GM18861 (cell line): ENCODE results near the gene XKR7.
"Not testable (repeated sequence)": the region's sequence is repeated elsewhere in the genome, so short reads cannot be mapped to it uniquely, and the experiment has no call there.

Experiments
- ATAC-seq: cut with Tn5 transposase; IDR thresholded peaks from one replicate; pipeline ENCODE4 v1.9.1; 2021; ENCODE audit not compliant: unreplicated experiment

Gene XKR7, protein sequence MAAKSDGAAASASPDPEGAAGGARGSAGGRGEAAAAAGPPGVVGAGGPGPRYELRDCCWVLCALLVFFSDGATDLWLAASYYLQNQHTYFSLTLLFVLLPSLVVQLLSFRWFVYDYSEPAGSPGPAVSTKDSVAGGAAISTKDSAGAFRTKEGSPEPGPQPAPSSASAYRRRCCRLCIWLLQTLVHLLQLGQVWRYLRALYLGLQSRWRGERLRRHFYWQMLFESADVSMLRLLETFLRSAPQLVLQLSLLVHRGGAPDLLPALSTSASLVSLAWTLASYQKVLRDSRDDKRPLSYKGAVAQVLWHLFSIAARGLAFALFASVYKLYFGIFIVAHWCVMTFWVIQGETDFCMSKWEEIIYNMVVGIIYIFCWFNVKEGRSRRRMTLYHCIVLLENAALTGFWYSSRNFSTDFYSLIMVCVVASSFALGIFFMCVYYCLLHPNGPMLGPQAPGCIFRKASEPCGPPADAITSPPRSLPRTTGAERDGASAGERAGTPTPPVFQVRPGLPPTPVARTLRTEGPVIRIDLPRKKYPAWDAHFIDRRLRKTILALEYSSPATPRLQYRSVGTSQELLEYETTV

DNA sequence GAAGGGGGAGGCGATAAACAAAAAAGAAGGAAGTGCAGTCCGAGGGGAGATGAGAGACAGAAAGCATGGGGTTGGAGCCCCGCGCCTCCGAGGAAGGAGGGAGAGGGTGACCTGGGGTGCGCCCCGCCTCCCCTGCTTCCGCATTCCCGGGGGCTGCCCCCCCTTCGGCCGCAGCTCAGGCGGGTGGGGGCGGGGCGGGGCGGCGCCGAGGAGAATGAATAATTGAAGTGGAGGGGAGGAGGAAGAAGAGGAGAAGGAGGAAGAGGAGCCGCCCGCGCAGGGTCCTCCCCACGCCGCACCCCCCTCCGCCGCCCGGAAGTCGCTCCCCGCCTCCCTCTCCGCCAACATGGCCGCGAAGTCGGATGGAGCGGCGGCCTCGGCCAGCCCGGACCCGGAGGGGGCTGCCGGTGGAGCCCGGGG lies at the start of gene XKR7:
TSS of gene XKR7 (plus strand) at position 322 of the 420 bp plus-strand sequence. CDS start at position 347, 25 bp downstream.
- no peak for ATAC-seq

DNA sequence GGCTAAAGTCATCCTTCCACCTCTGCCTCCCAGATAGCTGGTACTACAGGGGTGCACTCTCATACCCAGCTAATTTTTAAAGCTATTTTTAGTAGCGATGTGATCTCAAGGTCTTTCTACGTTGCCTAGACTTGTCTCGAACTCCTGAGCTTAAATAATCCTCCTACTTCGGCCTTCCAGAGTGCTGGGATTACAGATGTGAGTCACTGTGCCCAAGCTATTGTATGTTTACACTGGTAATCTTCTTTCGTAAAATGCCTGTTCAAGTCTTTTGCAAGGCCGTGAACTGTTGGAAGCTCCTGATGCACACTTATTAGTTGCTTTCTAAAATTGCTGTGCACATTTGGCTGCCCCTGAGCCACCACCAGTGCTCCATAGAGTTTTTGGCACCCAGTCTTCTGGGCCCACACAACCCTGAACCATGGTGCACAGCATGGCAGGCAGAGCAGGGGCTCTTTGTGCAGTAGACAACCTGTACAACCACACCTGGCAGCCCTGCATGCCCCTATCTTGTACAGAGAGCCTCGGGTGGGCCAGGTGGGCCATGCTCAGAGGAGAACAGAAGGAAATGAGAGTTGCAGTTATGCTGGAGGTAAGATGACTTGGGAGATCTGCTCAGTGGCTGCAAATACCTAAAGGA lies 49.4 kb upstream of the XKR7 start:
- no peak for ATAC-seq

DNA sequence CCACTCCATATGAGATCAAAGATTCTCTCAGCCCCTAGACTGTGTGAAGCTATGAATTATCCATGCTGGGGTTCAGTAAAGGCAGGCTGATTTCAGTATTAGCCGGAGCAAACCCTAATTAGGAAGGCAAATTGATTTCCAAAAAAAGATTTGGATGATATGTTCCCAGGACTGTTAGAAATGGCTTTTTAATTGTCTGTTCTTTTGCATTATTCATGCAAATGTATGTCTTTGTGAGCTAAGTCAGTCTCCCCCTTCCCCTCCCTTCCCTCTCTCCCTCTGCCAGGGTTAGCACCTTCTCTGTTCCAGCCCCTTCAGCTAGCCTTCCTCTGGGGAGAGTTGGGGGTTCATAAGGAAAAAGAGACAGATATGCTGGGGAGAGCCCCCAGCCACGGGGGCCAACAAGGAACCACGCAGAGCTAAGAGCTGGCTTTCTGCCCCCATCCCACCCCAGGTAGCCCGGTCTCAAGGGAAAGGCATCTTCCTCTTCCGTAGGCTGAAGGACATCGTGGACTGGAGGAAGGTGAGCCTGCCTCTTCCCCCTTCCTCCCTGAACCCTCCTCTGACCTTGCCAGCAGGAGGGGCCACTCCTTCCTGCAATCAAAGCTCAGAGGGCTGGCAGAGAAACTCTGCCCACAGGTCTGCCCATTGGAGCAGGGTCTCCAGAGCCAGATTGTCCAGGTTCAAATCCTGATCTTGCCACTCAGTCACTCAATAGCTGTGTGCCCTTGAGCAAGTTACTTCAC lies 48.4 kb upstream of the XKR7 start:
- ATAC-seq = no peak

DNA sequence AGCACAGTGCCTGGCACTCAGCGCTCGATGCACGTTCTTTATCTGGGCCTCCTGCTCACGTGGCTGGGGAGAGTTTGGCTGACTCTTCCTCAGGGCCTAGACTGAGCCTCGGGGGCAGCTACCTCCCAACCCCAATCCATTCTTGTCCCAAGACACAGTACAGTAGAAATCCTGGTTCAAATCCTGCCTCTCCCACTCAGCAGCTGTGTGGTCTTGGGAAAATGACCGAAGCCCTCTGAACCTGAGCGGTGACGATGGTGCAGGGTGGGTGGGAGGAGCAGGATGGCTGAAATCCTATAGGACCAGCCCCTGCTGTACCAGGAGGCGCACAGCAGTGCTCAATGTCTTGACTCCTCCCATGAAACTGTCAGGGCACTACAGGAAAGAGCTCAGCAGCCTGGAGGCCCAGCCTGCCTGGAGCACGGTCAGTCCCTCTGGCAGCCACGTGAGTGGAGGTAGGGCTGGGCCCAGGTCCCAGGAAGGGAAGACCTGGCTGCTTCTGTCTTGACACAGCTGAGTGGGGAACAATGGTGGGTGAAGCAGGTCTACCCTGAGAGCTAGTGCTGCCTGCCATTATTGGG lies 47.6 kb upstream of the XKR7 start:
- ATAC-seq = no peak

DNA sequence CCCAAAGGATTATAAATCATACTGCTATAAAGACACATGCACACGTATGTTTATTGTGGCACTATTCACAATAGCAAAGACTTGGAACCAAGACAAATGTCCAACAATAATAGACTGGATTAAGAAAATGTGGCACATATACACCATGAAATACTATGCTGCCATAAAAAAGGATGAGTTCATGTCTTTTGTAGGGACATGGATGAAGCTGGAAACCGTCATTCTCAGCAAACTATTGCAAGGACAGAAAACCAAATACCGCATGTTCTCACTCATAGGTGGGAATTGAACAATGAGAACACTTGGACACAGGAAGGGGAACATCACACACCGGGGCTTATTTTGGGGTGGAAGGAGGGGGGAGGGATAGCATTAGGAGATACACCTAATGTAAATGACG lies 46.5 kb upstream of the XKR7 start:
- not testable (repeated sequence) for ATAC-seq

DNA sequence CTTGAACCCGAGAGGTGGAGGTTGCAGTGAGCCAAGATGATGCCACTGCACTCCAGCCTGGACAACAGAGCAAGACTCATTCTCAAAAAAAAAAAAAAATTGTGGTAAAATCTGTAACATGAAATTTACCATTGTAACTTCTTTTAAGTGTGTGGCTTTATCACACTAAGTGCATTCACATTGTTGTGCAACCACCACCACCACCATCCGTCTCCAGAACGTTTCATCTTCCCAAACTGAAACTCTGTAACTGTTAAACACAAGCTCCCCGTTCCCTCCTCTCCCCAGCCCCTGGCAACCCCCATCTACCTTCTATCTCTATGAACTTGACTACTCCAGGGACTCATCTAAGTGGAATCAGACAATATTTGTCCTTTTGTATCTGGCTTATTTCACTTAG lies 45.8 kb upstream of the XKR7 start:
- no peak for ATAC-seq

DNA sequence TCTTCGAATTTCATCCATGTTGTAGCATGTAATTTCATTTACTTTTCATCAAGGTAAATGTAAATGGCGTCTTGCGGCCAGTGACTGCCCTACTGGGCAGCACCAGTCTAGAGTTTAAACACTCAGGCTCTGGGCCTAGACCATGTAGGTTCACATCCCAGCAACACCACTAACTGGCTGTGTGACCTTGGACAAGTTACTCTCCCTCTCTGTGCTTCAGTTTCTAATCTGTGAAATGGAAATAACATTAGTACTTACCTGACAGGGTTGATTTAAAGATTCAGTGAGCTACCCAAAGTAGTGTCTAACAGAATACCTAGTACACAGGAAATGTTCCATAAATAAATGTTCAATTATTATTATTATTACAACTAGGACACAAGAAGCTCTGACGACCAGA lies 45.4 kb upstream of the XKR7 start:
- ATAC-seq = no peak

DNA sequence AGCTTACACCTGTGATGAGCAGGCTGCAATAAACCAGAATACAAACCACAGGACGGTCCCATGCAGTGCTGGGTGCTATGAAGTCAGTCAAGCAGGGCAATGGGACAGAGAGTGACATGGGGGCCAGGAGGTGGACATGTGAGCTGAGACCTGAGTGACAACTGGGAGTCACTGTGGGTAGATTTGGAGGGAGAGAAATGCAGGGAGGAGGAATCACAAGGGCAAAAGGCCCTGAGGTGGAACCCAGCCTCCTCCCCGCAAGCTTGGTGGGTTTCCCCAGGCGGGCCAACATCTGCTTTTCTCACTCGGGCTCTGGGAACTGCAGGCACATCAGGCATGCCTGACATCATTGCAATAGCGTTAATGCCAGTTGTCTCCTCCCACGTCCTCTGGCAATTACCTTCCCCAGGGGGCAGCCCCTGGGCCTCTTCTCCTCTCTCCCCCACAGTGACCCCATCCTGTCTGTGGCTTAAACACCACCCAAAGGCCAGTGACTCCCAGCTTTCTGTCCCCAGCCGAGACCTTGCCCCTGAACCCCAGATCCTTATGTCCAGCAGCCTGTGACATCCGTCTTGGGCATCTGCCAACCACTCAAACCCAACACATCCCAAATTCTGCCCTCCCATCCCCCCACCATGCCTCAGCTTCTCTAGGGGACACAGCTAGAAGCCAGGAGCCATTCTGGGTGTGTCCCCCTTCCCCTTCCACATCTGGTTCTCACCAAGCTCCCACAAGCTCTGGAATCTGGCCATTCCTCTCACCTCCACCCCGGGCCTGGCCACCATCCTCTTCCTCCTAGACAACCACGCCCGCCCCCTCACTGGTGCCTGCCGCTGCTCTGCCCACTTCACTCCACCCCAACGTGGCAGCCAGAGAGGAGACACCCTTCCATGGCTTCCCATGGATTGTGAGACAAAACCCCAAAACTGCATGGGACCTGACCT lies 44.3 kb upstream of the XKR7 start:
- peak; percentile 57 for ATAC-seq

DNA sequence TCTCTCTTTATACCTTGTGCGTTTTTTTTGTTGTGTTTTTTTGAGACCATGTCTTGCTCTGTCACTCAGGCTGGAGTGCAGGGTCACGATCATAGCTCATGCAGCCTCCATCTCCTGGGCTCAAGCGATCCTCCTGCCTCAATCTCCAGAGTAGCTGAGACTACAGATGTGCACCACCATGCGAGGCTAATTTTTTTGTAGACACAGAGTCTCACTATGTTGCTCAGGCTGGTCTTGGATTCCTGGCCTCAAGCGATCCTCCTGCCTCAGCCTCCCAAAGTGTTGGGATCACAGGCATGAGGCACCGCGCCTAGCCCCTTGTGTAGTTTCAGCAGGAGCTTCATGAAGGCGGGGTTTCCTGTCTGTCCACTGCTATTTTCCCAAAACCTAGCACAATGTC lies 43.4 kb upstream of the XKR7 start:
- no peak for ATAC-seq

DNA sequence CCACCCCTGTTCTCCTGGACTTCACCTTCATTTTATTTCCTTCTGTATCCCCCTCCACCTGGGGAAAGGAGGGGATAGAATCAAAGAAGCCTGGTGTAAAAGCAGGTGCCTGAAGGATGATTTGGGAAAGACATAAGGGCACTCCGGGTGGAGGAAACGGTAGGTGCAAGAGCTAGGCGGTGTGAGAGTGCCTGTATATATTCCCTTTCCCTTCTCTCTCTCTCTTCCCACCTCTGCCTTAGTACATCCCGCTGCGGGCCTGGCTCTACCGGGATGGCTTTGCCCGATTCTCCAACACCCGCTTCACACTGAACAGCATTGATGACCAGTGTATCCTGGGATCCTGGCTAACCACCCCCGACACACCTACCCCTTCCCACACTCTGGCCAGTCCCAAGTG lies 42.3 kb upstream of the XKR7 start:
- ATAC-seq = no peak

DNA sequence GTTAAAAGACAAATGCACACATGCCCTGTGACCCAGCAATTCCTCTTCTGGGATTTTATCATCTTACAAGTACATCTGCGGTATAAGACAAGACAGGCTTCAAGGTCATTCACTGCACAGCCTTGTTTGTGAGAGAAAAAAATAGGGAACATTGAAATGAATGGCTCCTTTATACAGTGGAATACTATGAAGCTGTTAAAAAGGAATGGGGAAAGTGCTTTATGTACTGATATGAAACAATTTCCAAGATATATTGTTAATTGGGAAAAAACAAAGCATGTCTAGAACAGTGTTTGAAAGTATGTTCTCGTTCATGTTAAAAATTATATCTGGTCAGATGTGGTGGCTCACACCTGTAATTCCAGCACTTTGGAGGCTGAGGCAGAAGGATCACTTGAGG lies 41.5 kb upstream of the XKR7 start:
- ATAC-seq = no peak

DNA sequence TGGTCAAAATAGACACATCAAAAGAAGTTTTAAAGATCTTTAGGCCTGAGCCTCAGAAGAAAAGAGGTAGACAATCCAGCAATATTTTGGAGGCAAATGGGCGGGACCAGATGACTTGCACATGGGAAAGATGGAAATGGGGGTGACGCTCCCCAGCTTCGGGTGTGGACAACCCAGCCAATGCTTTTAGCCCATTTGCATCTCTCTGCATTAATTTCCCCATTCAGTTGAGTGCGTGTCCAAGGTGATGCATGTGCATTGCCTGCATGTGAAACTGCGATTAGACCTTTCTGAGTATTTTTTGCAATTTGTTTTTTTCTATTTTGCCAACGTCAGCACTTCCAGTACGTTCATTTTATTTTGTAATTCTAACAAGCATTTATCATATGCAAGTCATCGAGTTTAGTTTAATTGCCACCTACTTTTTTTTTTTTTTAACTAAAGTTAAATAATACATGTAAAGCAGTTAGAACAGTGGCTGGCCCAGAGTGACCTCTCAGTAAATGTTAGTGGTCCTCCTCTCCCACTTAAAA lies 40.3 kb upstream of the XKR7 start:
- ATAC-seq = no peak

DNA sequence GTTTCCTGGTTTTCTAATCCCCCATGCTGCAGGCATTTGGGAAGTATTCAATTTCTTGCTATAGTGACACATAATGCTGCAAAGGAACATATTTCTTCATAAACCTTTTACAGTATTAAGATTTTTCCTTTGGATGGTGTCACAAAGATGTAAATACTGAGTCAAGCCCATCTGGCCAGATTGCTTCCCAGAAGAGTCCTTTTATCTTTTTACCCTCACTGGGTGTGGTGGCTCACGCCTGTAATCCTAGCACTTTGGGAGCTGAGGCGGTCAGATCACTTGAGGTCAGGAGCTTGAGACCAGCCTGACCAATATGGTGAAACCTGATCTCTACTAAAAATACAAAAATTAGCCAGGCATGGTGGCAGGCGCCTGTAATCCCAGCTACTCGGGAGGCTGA lies 38.3 kb upstream of the XKR7 start:
- ATAC-seq = not testable (repeated sequence)

DNA sequence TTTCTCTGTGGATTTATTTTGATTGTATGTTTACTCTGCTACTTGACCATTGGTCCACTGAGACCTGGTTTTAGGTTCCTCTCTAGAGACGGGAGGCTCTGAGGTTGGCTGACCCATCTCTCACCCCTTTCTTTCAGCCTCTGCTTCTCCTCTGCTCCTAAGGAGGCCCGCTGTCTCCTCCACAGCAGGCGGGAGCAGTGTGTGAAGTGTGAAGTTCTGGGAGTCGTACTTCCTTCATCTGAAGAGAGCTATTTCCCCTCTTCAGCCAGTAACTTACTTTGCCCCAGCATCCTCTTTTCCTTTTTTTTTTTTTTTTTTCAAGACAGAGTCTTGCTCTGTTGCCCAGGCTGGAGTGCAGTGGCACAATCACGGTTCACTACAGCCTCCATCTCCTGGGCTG lies 37.2 kb upstream of the XKR7 start:
- no peak for ATAC-seq

DNA sequence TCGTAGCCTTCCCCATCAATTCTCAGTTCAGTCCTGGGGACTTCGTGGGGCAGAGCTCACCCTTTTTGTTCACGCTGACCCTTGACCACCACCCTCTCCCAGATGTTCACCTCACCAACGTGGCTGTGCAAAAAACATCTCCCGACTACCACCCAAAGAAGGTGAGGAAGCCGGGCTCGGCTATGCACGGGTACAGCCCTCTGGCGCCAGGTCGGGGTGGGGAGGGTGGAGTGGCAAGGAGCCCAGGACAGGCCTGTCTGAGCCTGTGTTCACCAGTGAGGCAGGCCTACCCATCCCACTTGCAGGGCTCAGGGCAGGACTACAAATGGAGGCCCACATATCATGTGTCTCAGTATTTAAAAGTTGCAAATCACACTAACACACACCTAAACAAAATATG lies 34.3 kb upstream of the XKR7 start:
- ATAC-seq = no peak

DNA sequence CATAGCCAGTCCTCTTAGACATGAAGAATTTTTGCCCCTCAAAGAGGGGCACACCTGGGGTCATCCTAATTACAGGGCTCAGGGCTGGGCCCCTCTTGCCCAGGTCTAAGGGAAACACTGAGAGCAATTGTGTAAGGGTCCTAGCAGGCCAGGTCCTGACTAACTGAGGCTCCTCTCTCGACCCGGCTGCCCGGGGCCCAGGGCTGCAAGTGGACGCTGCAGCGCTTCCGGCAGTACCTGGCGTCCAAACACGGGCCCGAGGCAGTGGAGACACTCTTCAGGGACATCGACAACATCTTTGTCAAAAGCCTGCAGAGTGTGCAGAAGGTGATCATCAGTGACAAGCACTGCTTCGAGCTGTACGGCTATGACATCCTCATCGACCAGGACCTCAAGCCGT lies 33.5 kb upstream of the XKR7 start:
- no peak for ATAC-seq

DNA sequence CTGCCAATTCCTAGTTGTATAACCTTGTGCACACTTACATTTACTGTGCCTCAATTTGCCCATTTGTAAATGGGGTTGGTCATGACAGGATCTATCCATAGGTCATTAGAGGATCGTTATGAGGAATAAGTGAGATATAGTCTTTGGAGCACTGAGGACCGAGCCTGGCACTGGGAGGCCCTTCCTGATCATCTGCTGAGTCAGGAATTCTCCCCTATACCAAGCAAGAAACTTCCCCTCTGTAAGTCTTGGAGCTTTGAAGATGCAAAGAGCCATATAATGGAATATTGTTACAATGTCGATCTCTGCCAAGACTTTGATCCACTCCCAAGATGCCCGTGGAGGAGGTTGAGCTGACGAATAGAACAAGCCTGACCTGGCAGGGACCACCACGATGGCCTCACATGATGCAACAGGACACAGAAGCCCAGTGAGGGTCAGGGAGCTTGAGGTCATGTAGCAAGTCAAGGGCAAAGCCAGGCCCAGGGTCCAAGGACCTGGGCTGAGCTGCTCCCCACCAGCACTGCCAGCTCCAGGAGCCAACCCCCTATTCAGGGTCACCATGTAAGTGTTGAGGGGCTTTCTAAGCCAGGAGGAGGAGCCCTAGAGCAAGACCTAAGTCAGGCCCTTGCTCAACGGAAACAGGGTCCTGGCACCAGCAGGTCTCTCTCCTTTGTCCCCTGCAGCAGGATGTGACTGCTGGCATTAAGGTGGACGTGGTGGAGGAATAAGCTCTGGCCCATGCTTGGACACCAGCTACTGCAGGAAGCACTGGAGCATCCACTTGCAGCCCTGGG lies 32.8 kb upstream of the XKR7 start:
- ATAC-seq = no peak

DNA sequence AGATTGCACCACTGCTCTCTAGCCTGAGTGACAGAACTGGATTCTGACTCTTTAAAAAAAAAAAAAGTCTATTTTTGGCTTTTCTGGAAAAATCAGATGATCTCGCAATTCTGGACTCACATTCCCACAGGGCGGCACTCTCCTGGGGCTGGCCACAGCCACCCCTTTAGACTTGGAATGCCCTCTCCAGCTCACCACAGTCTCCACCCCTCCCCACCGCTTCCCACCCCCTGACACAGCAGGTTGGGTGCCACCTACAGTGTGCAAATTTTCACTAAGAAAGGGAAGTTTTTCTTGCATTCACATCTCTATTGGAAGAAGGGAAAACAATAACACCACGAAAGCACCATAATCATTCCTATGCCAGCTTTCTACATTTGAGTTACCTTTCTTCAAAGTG lies 31.5 kb upstream of the XKR7 start:
- ATAC-seq = no peak

DNA sequence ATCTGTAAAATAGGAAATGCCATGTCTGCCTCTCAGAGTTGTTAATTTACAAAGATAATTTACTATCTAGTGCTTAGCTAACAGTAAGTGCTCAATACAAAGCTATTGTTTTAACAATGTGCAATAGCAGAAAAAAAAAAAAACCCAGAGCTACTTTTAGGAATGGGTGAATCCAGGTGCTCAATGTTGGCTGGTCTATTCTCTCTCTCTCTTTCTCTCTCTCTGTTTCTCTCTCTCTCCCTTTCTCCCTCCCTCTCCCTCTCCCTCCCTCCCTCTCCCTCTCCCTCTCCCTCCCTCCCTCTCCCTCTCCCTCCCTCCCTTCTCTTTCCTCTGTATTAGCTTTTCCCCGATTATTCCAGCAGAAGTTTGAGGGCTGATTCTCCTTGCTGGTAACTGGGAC lies 30.1 kb upstream of the XKR7 start:
- ATAC-seq = no peak
